Measurements from ENCODE around the gene KIAA1217.
A peak's percentile ranks its signal among the peaks of the same experiment; 100 is the strongest.

Gene KIAA1217

GRCh38 chr10:24415455-24416125 lies 206.7 kb downstream of the KIAA1217 start:
- H3K9ac ChIP-seq = no peak overlapping the region
- H3K4me1 ChIP-seq = peaks cover 22% of the 10 kb centered on the region
- H3K4me2 ChIP-seq (ENCODE audit: low read length) = peak overlapping the region; percentile 15
- TF ChIP-seq, protein P1, sequence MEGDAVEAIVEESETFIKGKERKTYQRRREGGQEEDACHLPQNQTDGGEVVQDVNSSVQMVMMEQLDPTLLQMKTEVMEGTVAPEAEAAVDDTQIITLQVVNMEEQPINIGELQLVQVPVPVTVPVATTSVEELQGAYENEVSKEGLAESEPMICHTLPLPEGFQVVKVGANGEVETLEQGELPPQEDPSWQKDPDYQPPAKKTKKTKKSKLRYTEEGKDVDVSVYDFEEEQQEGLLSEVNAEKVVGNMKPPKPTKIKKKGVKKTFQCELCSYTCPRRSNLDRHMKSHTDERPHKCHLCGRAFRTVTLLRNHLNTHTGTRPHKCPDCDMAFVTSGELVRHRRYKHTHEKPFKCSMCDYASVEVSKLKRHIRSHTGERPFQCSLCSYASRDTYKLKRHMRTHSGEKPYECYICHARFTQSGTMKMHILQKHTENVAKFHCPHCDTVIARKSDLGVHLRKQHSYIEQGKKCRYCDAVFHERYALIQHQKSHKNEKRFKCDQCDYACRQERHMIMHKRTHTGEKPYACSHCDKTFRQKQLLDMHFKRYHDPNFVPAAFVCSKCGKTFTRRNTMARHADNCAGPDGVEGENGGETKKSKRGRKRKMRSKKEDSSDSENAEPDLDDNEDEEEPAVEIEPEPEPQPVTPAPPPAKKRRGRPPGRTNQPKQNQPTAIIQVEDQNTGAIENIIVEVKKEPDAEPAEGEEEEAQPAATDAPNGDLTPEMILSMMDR (IDR thresholded peaks at IDR 0.05) = no peak
- no peak overlapping the region for H2AFZ ChIP-seq
- H3K36me3 ChIP-seq (ENCODE audit: control insufficient read depth, insufficient read depth, low read length) = no peaks in the 10 kb centered on the region
- peaks cover 36% of the 10 kb centered on the region for H3K79me2 ChIP-seq
- no peaks in the 10 kb centered on the region for H3K9me3 ChIP-seq (ENCODE audit: control insufficient read depth, low read length)
- no peak overlapping the region for H3K4me3 ChIP-seq (ENCODE audit: low read depth, low read length)
- H3K27me3 ChIP-seq (ENCODE audit: control insufficient read depth, insufficient read depth, low read length) = no peaks in the 10 kb centered on the region
- H3K27ac ChIP-seq = peak overlapping the region; percentile 31

DNA sequence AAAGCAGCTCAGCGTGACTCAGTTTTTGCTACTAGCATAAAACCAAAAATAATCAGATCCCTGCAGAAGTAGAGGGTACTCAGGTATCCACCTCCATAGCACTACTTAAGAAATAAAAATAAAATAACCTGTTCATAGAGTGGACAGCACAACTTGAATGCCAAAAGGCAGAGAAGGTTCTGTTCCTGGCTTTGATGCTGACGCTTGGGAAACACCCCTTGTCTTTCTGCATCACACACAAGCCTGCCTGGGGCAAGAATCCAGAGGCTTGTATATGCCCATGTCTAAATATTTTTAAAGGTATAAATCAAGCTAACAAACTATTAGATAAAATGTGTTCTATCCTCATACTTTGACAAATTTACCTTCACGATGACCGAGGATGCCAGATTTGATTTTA lies 207.3 kb downstream of the KIAA1217 start:
- Histone ChIP-seq H3K4me2 (ENCODE audit: low read length) (no peak overlapping the region), H3K9ac (no peak overlapping the region), H3K27me3 (ENCODE audit: control insufficient read depth, insufficient read depth, low read length) (no peaks in the 10 kb centered on the region), H3K9me3 (ENCODE audit: control insufficient read depth, low read length) (no peaks in the 10 kb centered on the region), H2AFZ (no peak overlapping the region), H3K4me1 (peaks cover 16% of the 10 kb centered on the region), H3K36me3 (ENCODE audit: control insufficient read depth, insufficient read depth, low read length) (no peaks in the 10 kb centered on the region), H3K4me3 (ENCODE audit: low read depth, low read length) (no peak overlapping the region), H3K27ac (no peak overlapping the region), H3K79me2 (peaks cover 38% of the 10 kb centered on the region)
- TF ChIP-seq, protein P1 (IDR thresholded peaks at IDR 0.05) = no peak

DNA sequence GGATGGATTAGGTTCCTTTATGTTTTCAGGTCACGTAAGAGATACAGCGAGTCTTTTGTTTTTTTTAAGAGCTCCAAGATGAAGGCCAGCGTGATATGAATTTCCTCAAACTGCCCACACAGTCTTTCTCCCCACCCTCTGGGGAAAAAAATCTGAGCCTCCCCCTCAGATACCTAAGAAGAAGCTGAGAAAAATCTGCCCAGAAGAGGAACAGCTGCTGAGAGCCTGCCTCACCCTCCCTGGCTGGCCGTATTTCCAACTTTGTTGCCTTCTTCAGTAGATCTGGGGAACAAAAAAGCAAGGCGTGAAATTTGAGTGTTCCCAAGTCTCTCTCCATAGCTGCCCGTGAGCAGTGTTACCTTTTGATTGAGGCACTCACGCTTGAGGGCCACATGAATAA lies 208.1 kb downstream of the KIAA1217 start:
- Histone ChIP-seq H3K27me3 (ENCODE audit: control insufficient read depth, insufficient read depth, low read length) (no peaks in the 10 kb centered on the region), H3K9ac (no peak overlapping the region), H3K4me1 (peaks cover 10% of the 10 kb centered on the region), H2AFZ (no peak overlapping the region), H3K36me3 (ENCODE audit: control insufficient read depth, insufficient read depth, low read length) (no peaks in the 10 kb centered on the region), H3K79me2 (peaks cover 38% of the 10 kb centered on the region), H3K9me3 (ENCODE audit: control insufficient read depth, low read length) (no peaks in the 10 kb centered on the region), H3K27ac (no peak overlapping the region), H3K4me2 (ENCODE audit: low read length) (no peak overlapping the region), H3K4me3 (ENCODE audit: low read depth, low read length) (no peak overlapping the region)
- TF ChIP-seq, protein P1 (IDR thresholded peaks at IDR 0.05) = no peak

GRCh38 chr10:24418532-24418931 lies 209.6 kb downstream of the KIAA1217 start:
- Histone ChIP-seq H3K4me1 (peaks cover 8% of the 10 kb centered on the region), H3K4me2 (ENCODE audit: low read length) (no peak overlapping the region), H3K27me3 (ENCODE audit: control insufficient read depth, insufficient read depth, low read length) (no peaks in the 10 kb centered on the region), H3K4me3 (ENCODE audit: low read depth, low read length) (no peak overlapping the region), H3K9ac (no peak overlapping the region), H3K79me2 (peaks cover 33% of the 10 kb centered on the region), H3K9me3 (ENCODE audit: control insufficient read depth, low read length) (no peaks in the 10 kb centered on the region), H3K36me3 (ENCODE audit: control insufficient read depth, insufficient read depth, low read length) (no peaks in the 10 kb centered on the region), H3K27ac (no peak overlapping the region), H2AFZ (no peak overlapping the region)
- TF ChIP-seq, protein P1 (IDR thresholded peaks at IDR 0.05) = peak; percentile 5

- no peak overlapping the region for H3K9ac ChIP-seq
- H3K27ac ChIP-seq = no peak overlapping the region
- peaks cover 8% of the 10 kb centered on the region for H3K4me1 ChIP-seq
- H3K27me3 ChIP-seq (ENCODE audit: control insufficient read depth, insufficient read depth, low read length) = no peaks in the 10 kb centered on the region
- no peak overlapping the region for H3K4me2 ChIP-seq (ENCODE audit: low read length)
- peaks cover 32% of the 10 kb centered on the region for H3K79me2 ChIP-seq
- no peak overlapping the region for H3K4me3 ChIP-seq (ENCODE audit: low read depth, low read length)
- H3K9me3 ChIP-seq (ENCODE audit: control insufficient read depth, low read length) = no peaks in the 10 kb centered on the region
- H3K36me3 ChIP-seq (ENCODE audit: control insufficient read depth, insufficient read depth, low read length) = no peaks in the 10 kb centered on the region
- TF ChIP-seq, protein P1 (IDR thresholded peaks at IDR 0.05) = no peak
- no peak overlapping the region for H2AFZ ChIP-seq
Measured at GRCh38 chr10:24419066-24419465, 210.1 kb downstream of the KIAA1217 start.
